ENCODE data around the gene KAT6B.
"Not testable (repeated sequence)": the region's sequence is repeated elsewhere in the genome, so short reads cannot be mapped to it uniquely, and the experiment has no call there.

KAT6B gene

GRCh38 chr10:74893329-74893728 is 66.9 kb downstream of the KAT6B start:
- not testable (repeated sequence) for DNase-seq

GRCh38 chr10:74896788-74897527 is 70.6 kb downstream of the KAT6B start:
- DNase-seq: no peak

GRCh38 chr10:74898201-74898976 is 72.0 kb downstream of the KAT6B start:
- no peak for DNase-seq

DNA sequence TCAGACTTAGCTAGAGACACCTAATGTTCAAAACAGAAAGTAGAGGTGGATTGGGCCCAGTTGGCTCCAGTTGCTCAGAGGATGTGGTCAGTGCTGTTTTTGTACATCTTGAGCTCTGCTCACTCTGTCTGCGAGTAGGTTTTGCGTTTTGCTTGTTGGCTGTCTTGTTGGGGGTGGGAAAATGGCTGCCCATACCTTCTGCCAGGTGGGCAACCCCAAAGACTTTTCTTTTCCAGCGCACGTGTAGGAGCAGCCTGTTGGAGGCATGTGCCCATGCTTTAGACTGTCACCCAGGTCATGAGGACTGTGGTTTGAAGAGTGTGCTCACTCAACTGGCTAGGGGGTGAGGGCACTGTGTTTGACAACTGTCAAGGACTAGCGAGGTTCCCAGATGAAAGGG is 73.9 kb downstream of the KAT6B start:
- DNase-seq: peak; percentile 66

DNA sequence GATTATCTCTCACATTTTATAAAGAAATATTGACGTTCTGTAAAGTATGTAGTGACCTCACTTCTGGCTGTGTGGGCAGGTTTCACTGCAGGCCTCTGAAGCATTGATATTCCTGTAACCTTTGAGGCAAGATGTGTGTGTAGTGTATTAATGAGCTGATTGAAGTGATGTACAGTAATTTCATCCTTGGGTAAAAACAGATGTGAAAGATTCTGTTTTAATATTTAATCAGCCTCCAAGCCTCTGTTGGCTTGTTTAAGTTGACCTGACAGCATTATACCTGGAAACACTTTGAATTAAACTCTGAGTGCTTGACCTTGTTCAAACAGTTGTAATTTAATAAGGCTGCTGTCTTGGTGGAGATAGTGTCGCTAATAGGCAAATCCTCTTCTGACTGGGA is 74.9 kb downstream of the KAT6B start:
- DNase-seq: no peak

DNA sequence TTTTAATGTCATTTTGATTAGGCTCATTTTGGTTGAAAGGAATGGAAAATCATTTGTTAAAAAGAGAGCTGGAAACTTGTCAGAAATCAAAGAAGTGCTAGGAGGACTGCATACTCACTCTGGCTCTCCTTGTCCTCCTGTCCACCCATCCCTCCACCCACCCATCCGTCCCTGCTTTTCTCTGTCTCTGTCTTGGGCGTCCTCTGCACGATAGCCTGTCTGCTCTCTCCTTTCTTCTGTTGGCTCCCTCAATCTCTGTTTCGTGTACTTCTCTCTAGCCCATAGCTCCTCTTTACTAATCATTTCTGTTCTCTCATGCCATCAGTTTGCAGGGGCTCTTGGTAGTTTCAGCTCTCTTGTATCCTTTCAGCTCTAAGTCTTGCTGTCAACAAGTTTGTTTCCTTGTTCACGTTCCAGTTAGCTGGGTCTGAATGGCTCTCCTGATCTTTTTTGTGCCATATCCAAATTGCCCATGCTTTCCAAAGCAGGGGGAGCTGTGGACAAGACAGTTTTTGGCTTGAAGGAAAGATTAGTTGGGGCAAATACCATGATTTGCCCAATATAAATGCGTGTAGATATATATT is 75.6 kb downstream of the KAT6B start:
- DNase-seq: no peak

GRCh38 chr10:74903491-74903890 is 77.1 kb downstream of the KAT6B start:
- DNase-seq: no peak

DNA sequence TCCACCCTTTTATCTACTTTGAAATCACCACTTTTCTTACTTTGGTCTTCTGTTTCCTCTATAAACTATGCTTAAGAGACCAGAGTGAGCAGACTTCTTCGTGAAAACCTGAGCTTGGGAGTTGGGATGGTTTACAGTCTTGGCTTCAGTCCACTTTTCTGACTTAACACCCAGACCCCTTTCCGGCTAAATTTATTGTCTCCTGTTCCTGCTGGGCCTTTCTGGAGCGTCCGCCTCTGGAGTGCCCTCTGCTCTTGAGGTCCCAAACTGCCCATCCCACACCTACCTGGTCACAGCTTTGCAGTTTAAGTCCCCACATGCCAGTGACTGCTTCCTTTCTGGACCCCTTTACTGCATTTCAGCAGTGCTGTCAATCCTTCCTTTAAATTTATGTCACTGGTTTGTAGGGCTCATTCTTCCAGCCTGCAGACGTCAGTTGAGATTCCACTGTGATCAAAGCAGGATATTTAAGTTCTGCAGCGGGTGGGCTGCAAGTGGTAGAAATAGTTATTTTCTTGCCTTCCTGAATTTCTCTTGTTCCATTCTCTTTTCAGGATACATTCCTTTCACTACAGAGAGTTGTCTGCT is 80.3 kb downstream of the KAT6B start:
- DNase-seq: no peak

- DNase-seq: no peak
Observed at GRCh38 chr10:74909670-74910069, 83.3 kb downstream of the KAT6B start.

DNA sequence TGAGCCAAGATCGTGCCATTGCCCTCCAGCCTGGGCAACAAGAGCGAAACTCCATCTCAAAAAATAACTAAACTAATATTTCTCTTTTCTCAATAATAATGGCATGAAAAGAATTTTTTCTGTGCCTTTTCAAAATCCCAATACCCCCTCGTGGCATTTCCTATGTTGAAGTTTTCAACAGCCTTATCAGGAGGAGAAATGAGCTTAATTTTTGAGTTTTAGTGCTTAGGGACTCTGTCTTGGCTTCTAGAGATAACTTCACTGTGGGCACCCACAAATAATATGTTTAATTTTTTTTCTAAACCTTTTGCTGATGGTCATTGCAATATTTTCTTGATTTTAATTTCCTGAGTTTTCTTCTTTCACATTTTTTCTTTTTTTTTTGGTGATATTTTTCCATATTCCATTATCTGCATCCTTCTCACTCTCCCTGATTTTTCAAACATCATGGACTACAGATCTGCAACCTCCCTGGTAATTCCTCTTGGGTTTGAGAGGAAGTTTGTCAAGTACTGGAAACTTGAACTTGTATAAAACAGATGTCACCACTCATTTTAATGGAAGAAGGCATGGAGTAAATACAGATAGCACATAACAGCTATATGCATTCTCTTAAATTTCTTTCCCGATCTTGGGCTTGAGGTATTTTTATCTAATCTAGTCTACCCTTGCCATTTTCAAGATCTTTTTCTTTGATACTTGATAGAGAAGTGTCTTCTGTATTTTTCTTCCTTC is 84.0 kb downstream of the KAT6B start:
- no peak for DNase-seq

GRCh38 chr10:74910976-74911350 is 84.6 kb downstream of the KAT6B start:
- DNase-seq: no peak

- DNase-seq: no peak
Observed at GRCh38 chr10:74912182-74912581, 85.8 kb downstream of the KAT6B start.

GRCh38 chr10:74912682-74913081 is 86.3 kb downstream of the KAT6B start:
- no peak for DNase-seq

- DNase-seq: no peak
Observed at GRCh38 chr10:74913377-74913979, 87.1 kb downstream of the KAT6B start.

DNA sequence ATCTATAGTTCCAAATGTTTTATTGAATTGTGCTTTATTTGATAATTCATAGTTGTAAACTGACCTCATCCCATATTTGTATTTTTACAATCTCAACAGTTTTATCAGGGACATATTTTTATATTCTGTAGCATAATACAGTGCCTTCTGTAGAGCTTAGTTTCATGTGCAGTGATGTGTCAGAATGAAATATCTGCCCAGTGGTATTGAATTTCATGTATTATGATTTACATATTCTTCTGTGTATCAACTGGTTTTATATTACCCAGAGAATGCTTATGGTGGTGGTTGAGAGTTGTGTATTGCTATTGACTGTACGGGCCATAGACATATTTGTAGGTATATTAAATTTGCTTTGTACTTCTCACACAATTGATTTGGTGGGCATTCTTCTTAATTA is 89.9 kb downstream of the KAT6B start:
- DNase-seq: no peak

DNA sequence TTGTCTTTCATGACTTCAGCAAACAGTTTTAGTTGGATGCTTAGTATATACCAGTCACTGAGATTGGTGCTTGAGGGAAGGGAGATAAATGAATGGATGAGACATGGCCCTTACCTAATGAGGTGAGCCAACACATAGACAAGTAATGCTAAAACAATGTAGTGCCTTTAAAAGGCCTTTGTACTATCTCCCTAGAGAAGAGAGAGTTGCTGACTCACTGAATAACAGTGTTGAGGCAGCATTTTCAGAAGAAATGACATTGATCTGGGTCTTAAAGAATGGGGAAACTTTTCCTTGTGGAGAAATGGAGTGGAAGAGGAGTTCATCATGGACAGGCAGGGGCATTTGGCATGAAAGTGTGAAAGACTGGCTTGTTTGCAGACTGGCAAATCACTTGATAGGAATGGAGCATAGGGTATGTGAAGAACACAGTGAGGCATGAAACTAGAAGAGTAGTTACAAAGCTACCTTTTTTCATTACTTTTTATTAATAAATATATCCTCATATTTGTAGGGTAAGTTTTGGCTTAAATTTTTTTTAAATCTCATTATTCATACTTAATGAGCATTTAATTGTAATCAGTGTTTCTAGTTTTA is 91.2 kb downstream of the KAT6B start:
- no peak for DNase-seq

GRCh38 chr10:74919671-74920070 is 93.3 kb downstream of the KAT6B start:
- no peak for DNase-seq

- DNase-seq: not testable (repeated sequence)
Observed at GRCh38 chr10:74921070-74921469, 94.7 kb downstream of the KAT6B start.

DNA sequence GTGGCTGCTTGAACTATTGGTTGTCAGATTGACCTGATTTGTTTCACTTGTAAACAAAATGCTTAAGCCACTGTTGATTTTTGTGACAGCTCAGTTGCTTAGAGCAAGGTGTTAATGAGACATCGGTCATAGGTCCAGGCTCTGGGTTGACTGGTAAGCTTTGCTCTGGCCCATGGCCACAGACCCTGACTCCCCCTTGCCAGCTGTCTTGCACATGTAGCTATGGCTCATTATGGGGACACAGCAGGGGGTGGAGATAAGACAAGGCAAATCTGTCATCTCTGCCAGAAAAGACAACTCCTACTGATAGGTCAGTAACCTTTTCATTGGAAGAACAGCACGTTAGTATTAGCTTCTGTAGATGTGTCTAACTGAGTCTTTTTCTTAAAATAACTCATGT is 95.3 kb downstream of the KAT6B start:
- DNase-seq: no peak

DNA sequence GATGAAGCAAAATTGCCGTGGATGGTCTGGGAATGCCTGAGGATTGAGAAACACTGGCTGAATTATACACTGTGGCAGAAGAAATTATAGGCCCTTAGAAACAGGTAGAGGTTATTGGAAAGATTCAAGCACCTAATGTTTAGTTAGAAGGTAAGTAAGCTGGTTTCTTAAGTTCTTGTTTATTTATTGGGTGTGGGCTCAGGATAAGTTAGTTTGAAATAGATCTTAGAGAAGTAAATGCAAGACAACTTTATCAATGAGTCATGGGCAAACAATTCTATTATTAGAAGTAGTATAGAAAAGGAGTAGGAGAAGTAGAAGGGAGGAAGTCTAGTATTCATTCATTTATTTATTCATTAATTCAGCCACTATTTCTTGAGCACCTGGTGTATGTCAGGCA is 96.5 kb downstream of the KAT6B start:
- no peak for DNase-seq

DNA sequence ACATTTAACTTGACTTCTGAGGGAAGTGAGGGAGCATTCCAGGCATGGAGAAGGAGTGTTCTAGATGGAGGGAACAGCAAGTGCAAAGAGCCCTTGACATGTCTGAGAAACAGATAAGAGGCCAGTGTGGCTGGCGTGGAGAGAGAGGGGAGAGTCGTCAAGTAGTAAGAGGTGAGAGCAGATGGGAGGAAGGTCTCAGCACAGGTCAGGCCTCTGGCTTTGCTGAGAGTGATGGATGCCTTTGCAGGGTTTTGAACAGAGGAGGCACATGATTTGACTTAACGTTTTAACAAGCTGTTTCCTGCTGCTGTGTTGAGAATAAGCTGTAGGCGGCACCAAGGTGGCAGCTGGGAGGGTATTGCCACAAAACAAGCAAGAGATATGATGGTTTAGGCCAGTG is 97.2 kb downstream of the KAT6B start:
- no peak for DNase-seq

Data from activated CD8-positive, alpha-beta memory T cell treated with anti-CD3 and anti-CD28 coated beads for 24 hours (primary cell).